DOHH2 (cell line): Measurements from ENCODE around the gene ASB9.
"Not testable (repeated sequence)": the region's sequence is repeated elsewhere in the genome, so short reads cannot be mapped to it uniquely, and the experiment has no call there.

ENCODE experiments used
- H3F3A ChIP-seq: fragments of 200-600 bp; sonication (generic), shearing (Covaris generic); 2 replicates; pipeline ENCODE4 v1.6.0; 2016; ENCODE audit warnings: antibody characterized with exemption, mild to moderate bottlenecking; ENCODE audit not compliant: control insufficient read depth, insufficient read depth
- H3K27ac ChIP-seq: fragments of 200-600 bp; sonication (generic); 2 replicates; pipeline ENCODE4 v1.5.1; 2014; ENCODE audit warnings: low read depth, mild to moderate bottlenecking, low read length, moderate library complexity
- H3K27me3 ChIP-seq: fragments of 200-600 bp; sonication (generic); 2 replicates; pipeline ENCODE4 v1.6.1; 2014; ENCODE audit warnings: mild to moderate bottlenecking, low read length, mixed read lengths; ENCODE audit not compliant: control insufficient read depth
- H3K36me3 ChIP-seq: fragments of 200-600 bp; sonication (generic); 2 replicates; pipeline ENCODE4 v1.6.1; 2014; ENCODE audit warnings: mild to moderate bottlenecking, low read length, moderate library complexity, mixed read lengths; ENCODE audit not compliant: control insufficient read depth
- H3K4me1 ChIP-seq: fragments of 200-600 bp; sonication (generic); 2 replicates; pipeline ENCODE4 v1.6.1; 2014; ENCODE audit warnings: mild to moderate bottlenecking, low read length, mixed read lengths; ENCODE audit not compliant: control insufficient read depth
- H3K4me2 ChIP-seq: fragments of 200-600 bp; sonication (generic); 2 replicates; pipeline ENCODE4 v1.6.0; 2014; ENCODE audit warnings: mild to moderate bottlenecking, low read length, moderate library complexity
- H3K4me3 ChIP-seq: fragments of 200-600 bp; sonication (generic); 2 replicates; pipeline ENCODE4 v1.5.1; 2014; ENCODE audit warnings: mild to moderate bottlenecking, low read length, mixed read lengths
- H3K79me2 ChIP-seq: fragments of 200-600 bp; sonication (generic); 2 replicates; pipeline ENCODE4 v1.6.1; 2014; ENCODE audit warnings: mild to moderate bottlenecking, low read length, mixed read lengths; ENCODE audit not compliant: control insufficient read depth
- H3K9me2 ChIP-seq: fragments of 200-600 bp; sonication (generic); replicated peaks from 2 replicates; pipeline ENCODE4 v1.6.1; 2014; ENCODE audit warnings: mild to moderate bottlenecking, low read length, mixed read lengths; ENCODE audit not compliant: control insufficient read depth
- H3K9me3 ChIP-seq: fragments of 200-600 bp; sonication (generic); 2 replicates; pipeline ENCODE4 v1.6.1; 2014; ENCODE audit warnings: antibody characterized with exemption, low read length, mixed read lengths; ENCODE audit not compliant: control insufficient read depth, insufficient read depth
- H4K20me1 ChIP-seq: fragments of 200-600 bp; sonication (generic); 2 replicates; pipeline ENCODE4 v1.6.0; 2014; ENCODE audit warnings: low read depth, mild to moderate bottlenecking, antibody characterized with exemption, low read length, moderate library complexity; ENCODE audit not compliant: control insufficient read depth, insufficient read depth
- EZH2phosphoT487 ChIP-seq: fragments of 200-600 bp; sonication (generic); IDR thresholded peaks from 2 replicates; pipeline ENCODE4 v1.6.1; 2017; ENCODE audit warnings: borderline replicate concordance, mild to moderate bottlenecking, antibody characterized with exemption, low read length, moderate library complexity, mixed read lengths
- TF ChIP-seq, protein P1 (sequence below): fragments of 200-600 bp; sonication (generic); IDR thresholded peaks from one replicate; pipeline ENCODE4 v1.5.1; 2014; ENCODE audit warnings: antibody characterized with exemption, mild to moderate bottlenecking, low read depth, low read length; ENCODE audit not compliant: poor library complexity, severe bottlenecking

Gene ASB9

GRCh38 chrX:15314472-15314871 is 44.6 kb upstream of the ASB9 start:
- H3F3A ChIP-seq: no peaks in the 10 kb centered on the region
- no peaks in the 10 kb centered on the region for H3K4me1 ChIP-seq
- no peaks in the 10 kb centered on the region for H4K20me1 ChIP-seq
- TF ChIP-seq, protein P1, sequence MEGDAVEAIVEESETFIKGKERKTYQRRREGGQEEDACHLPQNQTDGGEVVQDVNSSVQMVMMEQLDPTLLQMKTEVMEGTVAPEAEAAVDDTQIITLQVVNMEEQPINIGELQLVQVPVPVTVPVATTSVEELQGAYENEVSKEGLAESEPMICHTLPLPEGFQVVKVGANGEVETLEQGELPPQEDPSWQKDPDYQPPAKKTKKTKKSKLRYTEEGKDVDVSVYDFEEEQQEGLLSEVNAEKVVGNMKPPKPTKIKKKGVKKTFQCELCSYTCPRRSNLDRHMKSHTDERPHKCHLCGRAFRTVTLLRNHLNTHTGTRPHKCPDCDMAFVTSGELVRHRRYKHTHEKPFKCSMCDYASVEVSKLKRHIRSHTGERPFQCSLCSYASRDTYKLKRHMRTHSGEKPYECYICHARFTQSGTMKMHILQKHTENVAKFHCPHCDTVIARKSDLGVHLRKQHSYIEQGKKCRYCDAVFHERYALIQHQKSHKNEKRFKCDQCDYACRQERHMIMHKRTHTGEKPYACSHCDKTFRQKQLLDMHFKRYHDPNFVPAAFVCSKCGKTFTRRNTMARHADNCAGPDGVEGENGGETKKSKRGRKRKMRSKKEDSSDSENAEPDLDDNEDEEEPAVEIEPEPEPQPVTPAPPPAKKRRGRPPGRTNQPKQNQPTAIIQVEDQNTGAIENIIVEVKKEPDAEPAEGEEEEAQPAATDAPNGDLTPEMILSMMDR: no peak
- TF ChIP-seq EZH2phosphoT487: no peak
- H3K9me2 ChIP-seq: no peaks in the 10 kb centered on the region
- no peaks in the 10 kb centered on the region for H3K79me2 ChIP-seq
- H3K27ac ChIP-seq: no peak overlapping the region
- H3K4me3 ChIP-seq: no peak overlapping the region
- no peaks in the 10 kb centered on the region for H3K9me3 ChIP-seq
- no peaks in the 10 kb centered on the region for H3K27me3 ChIP-seq
- no peak overlapping the region for H3K4me2 ChIP-seq
- no peaks in the 10 kb centered on the region for H3K36me3 ChIP-seq

- no peaks in the 10 kb centered on the region for H3K4me1 ChIP-seq
- no peak overlapping the region for H3K4me2 ChIP-seq
- no peak overlapping the region for H3K27ac ChIP-seq
- H3K27me3 ChIP-seq: no peaks in the 10 kb centered on the region
- no peaks in the 10 kb centered on the region for H3K79me2 ChIP-seq
- H3K4me3 ChIP-seq: no peak overlapping the region
- no peaks in the 10 kb centered on the region for H3F3A ChIP-seq
- no peaks in the 10 kb centered on the region for H4K20me1 ChIP-seq
- TF ChIP-seq EZH2phosphoT487: no peak
- TF ChIP-seq, protein P1: no peak
- no peaks in the 10 kb centered on the region for H3K36me3 ChIP-seq
- no peaks in the 10 kb centered on the region for H3K9me2 ChIP-seq
- H3K9me3 ChIP-seq: no peaks in the 10 kb centered on the region
These were observed 41.2 kb upstream of the ASB9 start for GRCh38 chrX:15311119-15311518.

DNA sequence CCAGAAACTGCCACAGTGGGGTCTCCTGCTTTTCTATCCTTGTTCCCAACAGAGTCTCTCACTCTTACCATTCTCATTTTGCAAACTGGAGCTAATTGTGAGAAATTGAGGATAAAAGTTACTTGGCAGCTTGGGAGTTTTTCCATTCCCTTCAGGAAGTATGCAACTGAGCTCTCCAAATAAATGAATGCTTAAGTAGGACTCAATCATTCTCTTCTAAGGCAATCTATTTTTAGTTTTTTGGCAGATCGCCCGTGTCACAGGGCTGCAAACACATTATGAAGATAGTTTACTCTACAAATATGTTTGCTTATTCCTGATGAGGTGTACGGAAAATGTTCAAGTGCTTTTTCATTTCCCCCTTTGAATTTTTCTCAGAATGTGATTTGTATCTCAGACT is 40.2 kb upstream of the ASB9 start:
- no peak overlapping the region for H3K27ac ChIP-seq
- no peaks in the 10 kb centered on the region for H3F3A ChIP-seq
- no peak overlapping the region for H3K4me3 ChIP-seq
- TF ChIP-seq, protein P1: no peak
- TF ChIP-seq EZH2phosphoT487: no peak
- H3K4me2 ChIP-seq: no peak overlapping the region
- H3K9me2 ChIP-seq: no peaks in the 10 kb centered on the region
- no peaks in the 10 kb centered on the region for H3K9me3 ChIP-seq
- no peaks in the 10 kb centered on the region for H3K79me2 ChIP-seq
- H4K20me1 ChIP-seq: no peaks in the 10 kb centered on the region
- no peaks in the 10 kb centered on the region for H3K36me3 ChIP-seq
- no peaks in the 10 kb centered on the region for H3K27me3 ChIP-seq
- H3K4me1 ChIP-seq: no peaks in the 10 kb centered on the region

GRCh38 chrX:15305899-15306298 is 36.0 kb upstream of the ASB9 start:
- not testable (repeated sequence) for H3K9me2 ChIP-seq, H3F3A ChIP-seq, H3K4me1 ChIP-seq, H3K79me2 ChIP-seq, H3K27ac ChIP-seq, H3K4me3 ChIP-seq, H3K4me2 ChIP-seq, H4K20me1 ChIP-seq, H3K9me3 ChIP-seq, H3K27me3 ChIP-seq, H3K36me3 ChIP-seq
